ENCODE measurements around the gene LRRC37A3.
"Not testable (repeated sequence)": the region's sequence is repeated elsewhere in the genome, so short reads cannot be mapped to it uniquely, and the experiment has no call there.

Gene LRRC37A3

DNA sequence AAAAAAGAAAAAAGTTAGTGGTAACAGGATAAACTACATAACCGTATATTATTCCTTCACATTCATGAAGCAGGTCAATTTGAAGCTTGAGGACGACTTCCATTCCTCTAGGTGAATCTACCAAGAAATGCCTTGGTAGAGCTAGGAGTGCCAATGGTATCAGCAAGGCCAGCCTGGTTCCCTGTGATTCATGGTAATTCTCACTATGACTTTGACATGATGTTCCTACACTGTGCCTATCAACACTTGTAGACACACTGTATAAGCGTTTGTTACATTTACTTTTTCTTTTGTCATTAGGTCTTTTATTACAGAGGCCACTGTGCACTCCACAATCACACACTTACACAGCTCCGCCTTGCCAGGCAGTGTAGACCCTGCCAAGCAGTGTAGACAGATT lies 7.2 kb upstream of the LRRC37A3 start:
- not testable (repeated sequence) for DNase-seq (ENCODE audit: low read depth in 2 of 2)

DNA sequence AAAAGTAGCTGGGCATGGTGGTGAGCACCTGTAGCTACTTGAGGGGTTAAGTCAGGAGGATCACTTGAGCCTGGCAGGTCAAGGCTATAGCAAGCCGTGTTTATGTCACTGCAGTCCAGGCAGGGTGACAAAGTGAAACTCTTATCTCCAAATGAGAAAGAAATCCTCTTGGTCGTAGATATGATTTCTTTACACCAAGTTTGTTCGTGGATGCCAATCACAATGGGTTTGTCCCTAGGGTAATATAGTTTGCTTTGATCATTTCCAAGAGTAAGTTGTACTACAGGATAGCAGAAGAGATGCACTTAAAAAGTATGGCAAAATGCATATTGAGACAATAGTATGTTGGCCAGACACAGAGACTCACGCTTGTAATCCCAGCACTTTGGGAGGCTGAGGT lies 6.0 kb upstream of the LRRC37A3 start:
- DNase-seq (ENCODE audit: low read depth in 2 of 2): not testable (repeated sequence)

DNA sequence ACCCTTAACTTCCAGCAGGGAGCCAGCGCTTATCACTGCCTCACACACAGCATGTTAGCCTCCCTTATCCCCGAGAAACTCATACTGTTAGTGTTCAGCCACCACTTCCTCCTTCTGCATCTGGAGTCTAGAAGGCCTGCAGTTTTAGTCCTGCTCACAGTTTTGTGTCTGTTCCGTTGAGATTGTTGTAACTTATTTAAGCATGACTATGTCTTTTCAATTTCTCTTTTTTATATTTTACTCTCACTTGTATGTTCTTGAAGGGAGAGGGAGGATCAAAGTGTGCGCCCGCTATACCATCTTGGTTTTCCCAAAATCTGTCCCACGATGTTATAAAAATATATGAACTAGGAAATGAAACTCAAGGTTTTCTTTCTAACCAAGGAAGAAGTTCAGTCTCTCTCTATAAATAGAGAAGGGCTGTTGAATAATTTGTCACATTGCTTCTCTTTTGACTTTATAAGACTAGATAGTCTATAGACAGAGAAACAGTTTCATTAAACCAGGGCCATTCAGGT lies 3.8 kb upstream of the LRRC37A3 start:
- DNase-seq (ENCODE audit: low read depth in 2 of 2): not testable (repeated sequence)

DNA sequence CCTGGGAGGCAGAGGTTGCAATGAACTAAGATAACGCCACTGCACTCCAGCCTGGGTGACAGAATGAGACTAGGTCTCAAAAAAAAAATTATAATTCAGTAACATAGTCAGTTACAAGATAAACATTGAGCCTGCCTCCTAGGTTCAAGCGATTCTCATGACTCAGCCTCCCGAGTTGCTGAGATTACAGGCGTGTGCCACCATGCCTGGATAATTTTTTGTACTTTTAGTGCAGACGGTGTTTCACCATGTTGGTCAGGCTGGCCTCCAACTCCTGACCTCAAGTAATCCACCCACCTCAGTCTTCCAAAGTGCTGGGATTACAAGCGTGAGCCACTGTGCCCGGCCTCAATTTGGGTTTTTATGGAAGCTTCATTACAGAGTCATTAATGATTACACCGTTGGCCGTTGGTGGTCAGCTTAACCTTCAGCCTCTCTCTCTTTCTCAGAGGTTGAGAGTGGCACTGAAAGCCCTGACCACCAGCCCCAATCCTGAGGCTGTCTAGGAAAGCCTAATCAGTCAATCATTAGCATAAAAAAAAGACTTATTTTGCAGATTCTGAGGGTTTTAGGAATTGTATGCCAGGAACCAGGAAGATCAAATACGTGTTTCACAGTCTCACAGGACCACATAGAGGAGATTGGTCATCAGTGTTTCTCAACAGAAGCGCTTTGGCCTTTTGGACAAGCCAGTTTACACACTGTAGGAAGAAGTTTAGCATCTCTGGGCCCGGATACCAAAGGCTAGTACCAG lies 1.3 kb upstream of the LRRC37A3 start:
- DNase-seq (ENCODE audit: low read depth in 2 of 2): no peak

DNA sequence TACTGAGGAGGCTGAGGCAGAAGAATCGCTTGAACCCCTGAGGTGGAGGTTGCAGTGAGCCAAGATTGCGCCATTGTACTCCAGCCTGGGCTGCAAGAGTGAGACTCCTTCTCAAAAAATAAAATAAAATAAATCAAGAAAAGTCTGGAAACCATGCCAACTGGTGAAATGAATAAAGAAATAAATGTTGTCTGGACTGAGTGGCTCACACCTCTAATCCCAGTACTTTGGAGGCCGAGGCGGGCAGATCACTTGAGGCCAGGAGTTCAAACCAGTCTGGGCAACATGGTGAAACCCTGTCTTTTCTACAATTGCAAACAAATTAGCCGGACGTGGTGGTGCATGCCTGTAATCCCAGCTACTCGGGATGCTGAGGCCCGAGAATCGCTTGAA lies 744 bp upstream of the LRRC37A3 start:
- no peak for DNase-seq (ENCODE audit: low read depth in 2 of 2)

DNA sequence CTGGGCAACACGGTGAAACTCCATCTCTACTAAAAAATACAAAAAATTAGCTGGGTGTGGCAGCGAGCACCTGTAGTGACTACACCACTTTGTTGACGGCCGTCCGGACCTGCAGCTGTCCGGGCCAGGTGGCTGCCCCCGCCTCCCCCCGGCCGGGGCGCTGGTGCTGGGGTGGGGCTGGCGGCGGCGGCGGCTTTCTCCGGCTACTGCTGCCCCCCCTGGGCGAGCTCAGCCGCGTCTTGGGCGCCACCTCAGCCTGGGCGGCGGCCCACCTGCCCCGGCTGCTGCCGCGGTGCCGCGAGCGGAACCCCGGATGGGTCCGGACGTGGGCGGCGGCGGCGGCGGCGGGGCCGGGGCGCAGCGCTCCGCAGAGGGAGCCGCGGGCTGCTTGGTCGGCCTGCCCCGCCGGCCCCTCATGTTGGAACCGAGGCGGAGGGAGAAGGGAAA lies 413 bp downstream of the LRRC37A3 start:
- DNase-seq (ENCODE audit: low read depth in 2 of 2): not testable (repeated sequence)

DNA sequence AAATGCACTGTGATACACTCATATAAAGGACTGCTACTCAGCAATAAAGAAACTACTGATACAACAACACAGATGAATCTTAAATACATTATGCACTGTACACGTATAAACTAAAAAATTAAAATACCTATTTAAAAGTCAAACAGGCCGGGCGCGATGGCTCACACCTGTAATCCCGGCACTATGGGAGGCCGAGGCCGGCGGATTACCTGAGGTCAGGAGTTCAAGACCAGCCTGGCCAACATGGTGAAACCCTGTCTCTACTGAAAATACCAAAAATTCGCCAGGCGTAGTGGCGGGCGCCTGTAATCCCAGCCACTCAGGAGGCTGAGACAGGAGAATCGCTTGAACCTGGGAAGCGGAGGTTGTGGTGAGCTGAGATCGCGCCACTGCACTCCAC lies 1.7 kb downstream of the LRRC37A3 start:
- not testable (repeated sequence) for DNase-seq (ENCODE audit: low read depth in 2 of 2)

DNA sequence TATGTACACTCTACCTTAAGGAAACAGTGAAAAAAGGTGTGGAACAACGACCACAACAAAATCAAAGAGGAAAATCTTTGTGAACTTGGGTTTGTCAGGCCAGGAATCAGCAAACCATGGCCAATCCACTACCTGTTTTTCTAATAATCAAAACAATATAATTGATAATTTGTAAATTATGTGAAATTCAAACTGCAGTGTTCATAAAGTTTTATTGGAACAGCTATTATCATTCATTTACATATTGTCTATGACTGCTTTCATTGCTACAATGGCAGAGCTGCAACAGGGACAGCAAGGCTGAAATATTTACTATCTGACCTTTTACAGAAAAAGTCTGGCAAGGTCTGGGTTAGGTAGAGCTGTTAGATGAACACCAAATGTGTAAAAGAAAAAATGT lies 4.0 kb downstream of the LRRC37A3 start:
- not testable (repeated sequence) for DNase-seq (ENCODE audit: low read depth in 2 of 2)

DNA sequence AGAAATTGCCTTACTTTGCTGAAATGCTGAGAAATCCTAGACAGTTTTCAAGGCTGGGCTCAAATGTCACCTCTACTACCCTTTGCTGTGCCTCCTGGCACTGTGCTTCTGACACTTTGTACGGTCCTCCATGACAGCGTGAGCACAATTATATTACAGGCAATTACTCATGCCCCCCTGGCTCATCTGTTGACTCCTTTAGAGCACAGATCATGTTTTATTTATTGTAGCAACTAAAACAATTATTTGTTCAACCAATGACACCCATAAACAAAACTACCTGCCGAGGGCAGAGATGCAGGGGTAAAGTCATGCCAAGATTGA lies 9.1 kb downstream of the LRRC37A3 start:
- not testable (repeated sequence) for DNase-seq (ENCODE audit: low read depth in 2 of 2)

DNA sequence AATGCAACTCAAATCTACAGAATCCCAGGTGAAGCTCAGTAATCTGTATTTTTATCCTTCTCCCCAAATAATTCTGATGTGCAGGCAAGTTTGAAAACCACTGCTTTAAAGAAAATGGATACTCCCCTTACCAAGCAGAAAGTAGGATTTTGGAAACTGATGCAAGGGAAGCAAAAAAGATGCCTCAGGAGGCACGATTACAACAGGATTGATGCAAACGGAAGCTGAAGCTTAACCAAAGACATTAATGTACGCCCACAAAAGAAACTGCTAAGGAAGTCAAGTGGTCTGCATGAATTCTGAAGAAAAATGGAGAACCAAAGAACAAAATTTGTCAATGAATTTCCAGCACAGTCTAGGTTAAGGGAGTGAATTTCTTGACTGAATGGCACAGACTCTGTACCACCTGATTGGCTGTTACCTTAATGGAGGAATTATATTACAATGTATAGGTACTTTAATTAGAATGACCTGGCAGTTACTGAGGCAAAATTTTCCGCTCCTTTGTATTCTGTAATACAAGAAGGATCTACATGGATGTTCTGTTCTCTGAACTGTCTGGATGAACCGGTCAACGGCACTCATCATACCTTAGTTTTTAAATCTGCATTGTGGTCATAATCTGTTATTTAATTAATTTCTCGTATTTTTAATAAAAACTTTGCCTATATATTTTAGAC lies 9.6 kb downstream of the LRRC37A3 start:
- DNase-seq (ENCODE audit: low read depth in 2 of 2): not testable (repeated sequence)

DNA sequence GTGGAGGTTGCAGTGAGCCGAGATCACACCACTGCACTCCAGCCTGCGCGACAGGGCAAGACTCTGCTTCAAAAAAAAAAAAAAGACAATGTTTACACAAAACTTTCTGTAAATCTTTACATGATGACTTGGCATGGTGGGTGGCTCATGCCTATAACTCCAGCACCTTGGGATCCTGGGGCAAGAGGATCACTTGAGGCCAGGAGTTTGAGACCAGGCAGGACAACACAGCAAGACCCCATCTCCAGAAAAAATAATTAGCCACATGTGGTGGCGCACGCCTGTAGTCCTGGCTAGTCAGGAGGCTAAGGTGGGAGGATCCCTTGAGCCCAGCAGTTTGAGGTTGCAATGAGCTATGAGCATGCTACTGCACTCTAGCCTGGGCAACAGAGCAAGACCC lies 15.2 kb downstream of the LRRC37A3 start:
- not testable (repeated sequence) for DNase-seq (ENCODE audit: low read depth in 2 of 2)

DNA sequence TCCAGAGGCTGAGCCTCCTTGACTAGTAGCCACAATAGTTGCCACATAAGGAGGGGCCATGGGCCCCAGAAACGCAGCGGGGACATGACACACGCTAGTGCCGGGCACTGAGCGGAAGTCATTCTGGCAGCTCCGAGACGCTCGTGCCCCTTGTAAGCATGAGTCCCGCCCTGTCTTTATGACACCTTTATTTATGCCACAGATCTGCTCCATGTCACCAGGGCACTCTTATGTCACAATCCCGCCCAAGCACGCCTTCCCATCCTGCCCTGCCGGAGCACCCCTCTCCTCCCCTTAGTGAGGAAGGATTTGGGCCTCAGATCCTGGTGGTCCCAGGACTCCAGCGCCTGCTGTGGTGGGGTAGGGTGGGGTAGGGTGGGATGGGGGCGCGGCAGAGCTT lies 22.1 kb downstream of the LRRC37A3 start:
- not testable (repeated sequence) for DNase-seq (ENCODE audit: low read depth in 2 of 2)

DNA sequence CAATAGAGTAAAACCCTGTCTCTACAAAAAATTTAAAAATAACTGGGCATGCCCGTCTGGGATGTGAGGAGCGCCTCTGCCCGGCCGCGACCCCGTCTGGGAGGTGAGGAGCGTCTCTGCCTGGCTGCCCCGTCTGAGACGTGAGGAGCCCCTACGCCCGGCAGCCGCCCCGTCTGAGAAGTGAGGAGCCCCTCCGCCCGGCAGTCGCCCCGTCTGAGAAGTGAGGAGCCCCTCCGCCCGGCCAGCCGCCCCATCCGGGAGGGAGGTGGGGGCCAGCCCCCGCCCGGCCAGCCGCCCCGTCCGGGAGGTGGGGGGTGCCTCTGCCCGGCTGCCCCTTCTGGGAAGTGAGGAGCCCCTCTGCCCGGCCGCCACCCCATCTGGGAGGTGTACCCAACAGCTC lies 45.1 kb downstream of the LRRC37A3 start:
- DNase-seq (ENCODE audit: low read depth in 2 of 2): not testable (repeated sequence)

DNA sequence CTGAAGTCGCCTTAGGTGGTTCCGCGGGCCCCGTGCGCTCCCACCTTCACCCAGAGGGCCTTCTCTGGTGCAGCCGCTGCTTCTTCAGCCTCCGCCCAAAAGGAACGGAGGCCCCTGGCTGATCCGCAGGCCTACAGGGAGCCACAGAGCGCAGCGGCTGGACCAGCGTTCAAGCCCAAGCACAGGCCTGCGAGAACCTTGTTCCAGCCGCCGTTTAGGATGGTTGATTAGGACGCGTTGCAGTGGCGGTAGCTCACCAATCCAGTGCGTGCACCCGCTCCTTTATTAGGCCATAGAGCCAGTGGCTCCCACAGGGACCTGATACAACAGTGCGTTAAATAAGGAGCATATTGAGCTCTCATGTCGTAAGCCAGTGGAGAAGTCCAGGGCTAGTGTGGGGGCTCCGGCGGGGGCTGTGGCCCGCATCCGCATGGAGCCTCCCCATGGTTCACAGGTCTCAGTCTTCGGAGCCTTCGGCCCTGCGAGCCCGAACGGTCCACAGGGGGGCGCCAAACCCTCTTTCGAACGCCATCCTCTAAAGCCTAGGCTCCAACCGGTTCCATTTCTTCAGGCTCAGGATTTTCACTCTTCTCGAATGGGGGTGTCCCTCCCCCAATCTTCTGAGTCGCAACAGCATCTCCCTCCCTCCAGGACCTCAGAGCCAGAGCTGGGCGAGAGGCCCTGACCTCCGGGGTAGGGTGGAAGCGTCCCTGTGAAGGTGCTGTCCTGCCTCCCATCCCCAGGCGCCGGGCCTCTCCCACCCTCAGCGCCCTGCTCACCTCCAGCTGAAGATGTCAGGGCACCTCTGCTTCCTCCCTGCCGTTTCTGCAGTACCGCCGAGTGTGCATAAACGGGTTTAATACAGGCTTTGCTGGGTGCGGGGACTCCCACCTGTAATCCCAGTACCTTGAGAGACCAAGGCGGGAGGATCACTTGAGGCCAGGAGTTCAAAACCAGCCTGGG lies 71.5 kb downstream of the LRRC37A3 start:
- DNase-seq (ENCODE audit: low read depth in 2 of 2): not testable (repeated sequence)

DNA sequence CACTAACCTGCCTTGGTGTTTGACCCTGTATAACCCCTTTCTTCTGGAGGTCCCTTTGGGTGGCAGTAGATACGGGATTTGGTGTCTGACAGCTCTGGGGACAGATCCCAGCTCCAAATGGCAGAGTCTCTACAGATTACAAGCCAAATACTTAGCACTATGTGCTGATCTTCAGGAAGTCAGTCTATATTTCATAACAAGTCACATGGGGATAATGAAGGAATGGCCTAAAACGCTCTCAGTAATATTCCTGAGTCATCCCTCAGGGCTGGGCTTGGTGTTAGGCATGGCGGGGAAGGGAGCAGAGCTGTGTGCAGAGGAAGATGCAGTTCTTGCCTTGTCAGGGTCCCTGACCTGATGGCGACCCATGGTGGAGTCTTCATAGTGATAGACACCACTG lies 72.4 kb downstream of the LRRC37A3 start:
- DNase-seq (ENCODE audit: low read depth in 2 of 2): not testable (repeated sequence)

DNA sequence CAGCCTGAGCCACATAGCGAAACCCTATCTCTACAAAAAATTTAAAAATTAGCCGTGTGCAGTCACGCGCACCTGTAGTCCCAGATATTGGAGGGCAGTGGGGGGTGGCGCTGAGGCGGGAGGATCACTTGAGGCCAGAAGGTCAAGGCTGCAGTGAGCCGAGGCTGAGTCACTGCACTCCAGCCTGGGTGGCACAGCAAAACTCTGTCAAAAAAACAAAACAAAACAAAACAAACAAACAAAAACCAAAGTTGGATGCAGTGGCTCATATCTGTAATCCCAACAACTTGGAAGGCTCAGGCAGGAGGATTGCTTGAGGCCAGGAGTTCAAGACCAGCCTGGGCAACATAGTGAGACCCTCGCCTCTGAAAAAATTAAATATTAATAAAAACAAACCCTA lies 75.4 kb downstream of the LRRC37A3 start:
- not testable (repeated sequence) for DNase-seq (ENCODE audit: low read depth in 2 of 2)

DNA sequence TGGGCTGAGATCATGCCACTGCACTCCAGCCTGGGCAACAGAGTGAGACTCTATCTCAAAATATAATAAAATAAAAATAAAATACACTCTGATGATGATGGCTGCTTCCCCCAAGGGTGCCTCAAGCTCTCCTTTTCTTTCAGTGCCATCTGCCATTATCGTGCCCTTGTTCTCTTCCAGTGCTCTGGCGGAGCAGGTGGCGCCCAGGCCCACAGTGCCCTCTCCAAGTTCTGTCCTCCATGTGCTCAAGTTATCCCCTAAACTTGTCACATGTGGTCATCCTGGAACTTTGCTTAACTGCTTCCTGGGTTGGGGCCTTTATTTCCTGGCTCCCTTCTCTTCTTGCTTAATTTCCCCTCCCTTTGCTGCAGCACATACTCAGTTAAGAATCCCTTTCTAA lies 76.4 kb downstream of the LRRC37A3 start:
- DNase-seq (ENCODE audit: low read depth in 2 of 2): not testable (repeated sequence)

DNA sequence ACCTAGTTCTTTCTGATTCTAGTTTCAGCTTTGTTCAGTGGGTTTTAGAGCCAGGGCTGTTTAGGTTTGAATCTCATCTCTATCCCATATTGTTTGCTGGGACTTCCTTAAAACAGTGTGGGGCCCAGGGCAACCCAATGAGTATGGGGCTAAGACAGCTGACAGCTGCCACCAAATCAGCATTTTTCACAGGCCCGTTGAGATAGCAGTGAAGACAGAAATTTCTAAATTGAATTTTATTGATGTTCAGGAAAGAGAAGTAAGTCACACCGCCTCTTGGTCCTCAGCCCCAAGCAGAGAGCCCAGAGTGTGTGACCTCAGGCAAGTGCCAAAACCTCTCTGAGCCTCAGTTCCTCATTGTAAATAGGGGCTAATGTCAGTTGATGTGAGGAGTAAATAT lies 78.3 kb downstream of the LRRC37A3 start:
- not testable (repeated sequence) for DNase-seq (ENCODE audit: low read depth in 2 of 2)

DNA sequence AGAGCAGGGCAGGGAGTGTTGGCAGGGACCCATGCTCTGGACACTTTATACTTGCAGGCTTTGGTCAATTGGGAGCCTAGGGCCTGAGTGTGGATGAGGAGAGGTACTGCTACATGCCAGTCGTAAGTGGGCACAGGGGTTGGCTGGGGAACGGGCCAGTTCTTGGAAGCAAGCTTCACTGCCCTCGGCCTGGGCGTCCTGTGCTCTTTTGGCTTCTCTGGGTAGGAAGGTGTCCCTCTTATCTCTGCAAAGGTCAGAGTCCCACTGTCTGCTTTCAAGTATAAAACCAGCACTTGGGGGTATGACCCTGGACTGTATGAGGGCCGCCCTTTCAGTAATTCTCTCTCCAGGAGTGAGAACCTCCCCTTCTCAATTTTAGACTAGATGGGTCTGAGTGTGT lies 80.8 kb downstream of the LRRC37A3 start:
- not testable (repeated sequence) for DNase-seq (ENCODE audit: low read depth in 2 of 2)

DNA sequence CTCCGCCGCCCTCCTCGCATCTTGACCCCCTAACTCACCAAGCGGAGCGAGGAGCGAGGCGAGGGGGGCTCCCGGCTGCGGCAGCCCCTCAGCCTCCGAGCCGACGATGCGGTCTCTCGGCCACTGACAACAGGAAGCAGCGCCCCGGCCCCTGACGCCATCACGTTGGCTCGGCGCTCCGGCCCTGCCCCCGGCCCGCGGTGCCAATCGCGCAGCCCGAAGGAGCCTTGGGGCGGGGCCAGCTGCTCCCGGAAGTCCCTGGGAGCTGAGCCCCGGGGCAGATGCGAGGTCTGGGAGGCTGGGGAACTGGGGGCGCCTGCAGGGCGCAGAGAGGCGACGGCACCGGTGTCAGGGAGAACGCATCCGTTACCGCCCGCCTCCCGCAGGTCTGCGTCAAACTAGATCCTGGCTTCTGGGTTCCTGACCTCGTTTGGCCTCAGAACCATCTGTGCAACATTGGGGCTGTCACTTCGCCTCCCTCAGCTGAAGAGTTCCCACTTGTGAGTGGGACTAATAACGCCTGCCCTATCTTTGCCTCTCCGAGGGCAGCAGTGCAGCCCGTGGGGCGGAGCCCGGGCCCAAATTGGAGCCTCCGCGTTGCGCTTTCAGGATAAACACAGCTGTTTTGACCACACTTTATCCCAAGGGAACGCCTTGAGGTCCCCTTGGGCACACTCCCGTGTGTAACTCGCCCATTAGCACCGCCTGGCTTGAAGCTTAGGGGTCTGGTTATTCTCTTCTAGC lies 82.1 kb downstream of the LRRC37A3 start:
- peak; percentile 20 to 24 for DNase-seq (ENCODE audit: low read depth in 2 of 2)

DNA sequence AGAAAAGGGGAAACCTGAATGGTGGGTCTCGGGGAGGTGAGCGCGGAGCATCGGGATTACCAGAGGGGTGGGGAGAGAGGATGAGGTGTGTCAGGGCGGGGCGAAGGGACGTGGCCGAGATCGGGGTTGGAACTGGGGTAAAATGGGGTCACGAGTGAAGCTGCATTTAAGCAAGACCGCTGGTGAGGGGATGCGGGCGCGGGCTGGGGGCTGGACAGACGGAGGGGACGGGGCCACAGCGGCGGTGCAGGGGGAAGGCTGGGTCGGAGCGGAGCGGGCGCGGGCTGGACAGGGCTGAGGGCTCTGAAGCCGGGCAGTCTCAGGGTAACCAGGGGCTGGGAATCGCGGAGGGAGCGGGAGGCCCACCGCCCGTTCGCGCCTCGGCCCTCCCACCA lies 82.7 kb downstream of the LRRC37A3 start:
- not testable (repeated sequence) for DNase-seq (ENCODE audit: low read depth in 2 of 2)

Data from fibroblast of skin of left biceps (primary cell).